Panc1 (cell line): Measurements from ENCODE around the gene ANTXR2. TPM values are rescaled to one million over a fixed set of nuclear protein-coding genes. Genes with fewer than 3 reads are reported as not detected.

Experiments used
- ATAC-seq: fragments of 200-7000 bp; cut with Tn5 transposase; 2 replicates; pipeline ENCODE4 v1.9.1; 2020; ENCODE audit warnings: mild to moderate bottlenecking, moderate library complexity
- BruUV-seq: library from RNA; stranded (reverse); fragments of 400-500 nt; replicated peaks from 2 replicates; lab custom pipeline; 2021; lab: Mats Ljungman, UMichigan
- CTCF ChIA-PET: fragments of 300-600 bp; sonication (Branson Sonifier 250); formaldehyde crosslinking; loops from one replicate; lab custom pipeline; 2022; ENCODE audit warnings: antibody characterized with exemption; lab: Charles Lee
- POLR2A ChIA-PET: fragments of 300-600 bp; sonication (Branson Sonifier 250); formaldehyde crosslinking; loops from one replicate; lab custom pipeline; 2022; ENCODE audit warnings: antibody characterized with exemption; lab: Charles Lee
- DNase-seq: peaks from one replicate; pipeline ENCODE4 v3.0.0-alpha.2; 2010; ENCODE audit warnings: low read depth, low spot score
- H3K27ac ChIP-seq: 2 replicates; pipeline ENCODE4 v1.5.1; 2011; ENCODE audit warnings: mild to moderate bottlenecking, low read length, inconsistent platforms
- H3K27me3 ChIP-seq: fragments of 200-500 bp; sonication (Bioruptor generic); 2 replicates; pipeline ENCODE4 v1.6.0; 2014; ENCODE audit warnings: low read length, inconsistent platforms; ENCODE audit not compliant: control insufficient read depth, insufficient read depth
- H3K36me3 ChIP-seq: fragments of 200-500 bp; sonication (Bioruptor generic); 2 replicates; pipeline ENCODE4 v1.5.1; 2014; ENCODE audit warnings: inconsistent platforms, mild to moderate bottlenecking, low read length, moderate library complexity; ENCODE audit not compliant: control insufficient read depth, insufficient read depth
- H3K4me1 ChIP-seq: 2 replicates; pipeline ENCODE4 v1.5.1; 2011; ENCODE audit warnings: inconsistent platforms, mild to moderate bottlenecking, low read length, moderate library complexity; ENCODE audit not compliant: control insufficient read depth, insufficient read depth
- H3K4me3 ChIP-seq, 2 experiments: 2 replicates each; pipeline ENCODE4 v1.5.1; 2011 to 2012; ENCODE audit warnings: low read depth in 2 of 2, low read length in 2 of 2, mild to moderate bottlenecking in 2 of 2, inconsistent platforms in 1 of 2, moderate library complexity in 1 of 2
- H3K9me3 ChIP-seq: fragments of 200-500 bp; sonication (Bioruptor generic); 2 replicates; pipeline ENCODE4 v1.5.1; 2014; ENCODE audit warnings: low read depth, mild to moderate bottlenecking, inconsistent platforms, low read length, moderate library complexity; ENCODE audit not compliant: control insufficient read depth, insufficient read depth
- CTCF ChIP-seq: fragments of 450-650 bp; IDR thresholded peaks from 2 replicates; pipeline ENCODE4 v1.5.1; 2017; ENCODE audit warnings: mild to moderate bottlenecking
- POLR2AphosphoS5 ChIP-seq: IDR thresholded peaks from 2 replicates; pipeline ENCODE4 v1.6.1; 2012; ENCODE audit warnings: mild to moderate bottlenecking, low read depth, low read length, moderate library complexity
- REST ChIP-seq, 2 experiments: IDR thresholded peaks; 2 replicates each; pipeline ENCODE4 v1.6.1; 2011 to 2012; ENCODE audit warnings: low read depth in 2 of 2, control low read depth in 1 of 2, low read length in 1 of 2, mild to moderate bottlenecking in 1 of 2, moderate library complexity in 1 of 2; ENCODE audit not compliant: insufficient read depth in 1 of 2
- SIN3A ChIP-seq: IDR thresholded peaks from 2 replicates; pipeline ENCODE4 v1.6.1; 2012; ENCODE audit warnings: low read depth, mild to moderate bottlenecking, low read length, moderate library complexity, borderline replicate concordance; ENCODE audit not compliant: insufficient read depth
- TCF7L2 ChIP-seq: IDR thresholded peaks from 2 replicates; pipeline ENCODE4 v1.6.1; 2011; ENCODE audit warnings: mild to moderate bottlenecking, low read depth, low read length, inconsistent platforms
- in situ Hi-C: cut with HindIII; loops from 2 replicates; pipeline ENCODE4 v1.10.0; 2016; ENCODE audit warnings: low sequenced_read_pairs, low pct_unique_long_range_greater_than_20kb
- intact Hi-C: fragments of 100-400 bp; cut with micrococcal nuclease; formaldehyde crosslinking; loops from one replicate; pipeline ENCODE4 v1.10.0; 2022; ENCODE audit not compliant: unreplicated experiment
- total RNA-seq: library from RNA; stranded (reverse); gene quantifications from one replicate; pipeline ENCODE4 v1.2.1, GENCODE V29; 2021; ENCODE audit not compliant: unreplicated experiment

ANTXR2 gene
- total RNA-seq, 1 experiment from 2014 or later: 27.8 TPM

GRCh38 chr4:80079255-80079923, 6.4 kb upstream of the ANTXR2 start:
- intact Hi-C loops: no loop called here
- ChIA-PET POLR2A (interaction anchor here (0.6 kb wide), 1 partner anchor 102 kb away, joined by 3 read pairs; no protein-coding TSS in a partner anchor), CTCF (no interaction called here)
- H3K27ac ChIP-seq: no peak overlapping the region
- no peaks in the 10 kb centered on the region for H3K27me3 ChIP-seq
- H3K36me3 ChIP-seq: no peaks in the 10 kb centered on the region
- no peaks in the 10 kb centered on the region for H3K9me3 ChIP-seq
- no TSS peak for BruUV-seq
- no peak for DNase-seq
- H3K4me3 ChIP-seq: no peak overlapping the region
- in situ Hi-C loops: no loop called here
- H3K4me1 ChIP-seq: no peaks in the 10 kb centered on the region
- TF ChIP-seq REST (IDR thresholded peaks at IDR 0.05; ENCODE audit: insufficient read depth in 1 of 2, low read depth in 2 of 2, low read length in 1 of 2) (no peak), SIN3A (no peak), POLR2AphosphoS5 (no peak), TCF7L2 (no peak), CTCF (no peak)
- ATAC-seq: no peak

GRCh38 chr4:80078346-80079092, 5.5 kb upstream of the ANTXR2 start:
- H3K36me3 ChIP-seq: no peaks in the 10 kb centered on the region
- H3K9me3 ChIP-seq: no peaks in the 10 kb centered on the region
- intact Hi-C loops (no loop called here), in situ Hi-C loops (no loop called here)
- no peak overlapping the region for H3K4me3 ChIP-seq
- DNase-seq (no peak), ATAC-seq (no peak)
- peaks cover 5% of the 10 kb centered on the region; the same call in 1 of the 2 replicates for H3K4me1 ChIP-seq
- POLR2A ChIA-PET: no interaction called here
- H3K27me3 ChIP-seq: no peaks in the 10 kb centered on the region
- TF ChIP-seq REST (IDR thresholded peaks at IDR 0.05; ENCODE audit: insufficient read depth in 1 of 2, low read depth in 2 of 2, low read length in 1 of 2): no peak
- no peak for TF ChIP-seq CTCF
- no peak for TF ChIP-seq POLR2AphosphoS5
- TF ChIP-seq SIN3A: no peak
- TF ChIP-seq TCF7L2: no peak
- CTCF ChIA-PET: no interaction called here
- H3K27ac ChIP-seq: no peak overlapping the region
- no TSS peak for BruUV-seq
